IMR-90 (cell line): ENCODE results near the gene C20orf173. TPM values are rescaled to one million over a fixed set of nuclear protein-coding genes. Genes with fewer than 3 reads are reported as not detected.

Experiments used
- ATAC-seq: fragments of 200-7000 bp; cut with Tn5 transposase; 2 replicates; pipeline ENCODE4 v1.9.1; 2020; ENCODE audit warnings: low read depth, mild to moderate bottlenecking, moderate library complexity
- BruUV-seq: library from RNA; stranded (reverse); fragments of 400-500 nt; replicated peaks from 2 replicates; lab custom pipeline; 2021; lab: Mats Ljungman, UMichigan
- CTCF ChIA-PET: fragments of 300-600 bp; formaldehyde crosslinking; extraction: SDS; loops from one replicate; lab custom pipeline; 2021; ENCODE audit warnings: antibody characterized with exemption; lab: Yijun Ruan, JAX
- POLR2A ChIA-PET: fragments of 300-600 bp; sonication (Branson Sonifier 250); formaldehyde crosslinking; loops from one replicate; lab custom pipeline; 2022; ENCODE audit warnings: antibody characterized with exemption; ENCODE audit not compliant: unreplicated experiment; lab: Charles Lee
- DNase-seq: peaks from one replicate; pipeline ENCODE4 v3.0.0; 2013
- H2AFZ ChIP-seq: replicated peaks from 2 replicates; pipeline ENCODE3; 2013; ENCODE audit warnings: low read length, mild to moderate bottlenecking; ENCODE audit not compliant: poor library complexity
- H2AK5ac ChIP-seq: 2 replicates; pipeline ENCODE4 v1.6.1; 2013; ENCODE audit warnings: low read depth, low read length, inconsistent platforms
- H2AK9ac ChIP-seq: replicated peaks from 2 replicates; pipeline ENCODE3; 2013; ENCODE audit warnings: mild to moderate bottlenecking, low read depth, low read length, moderate library complexity; ENCODE audit not compliant: poor library complexity
- H2BK120ac ChIP-seq: 2 replicates; pipeline ENCODE4 v1.6.1; 2013; ENCODE audit warnings: low read depth, low read length, inconsistent platforms
- H2BK15ac ChIP-seq: 3 replicates; pipeline ENCODE4 v1.6.1; 2013; ENCODE audit warnings: low read depth, low read length, inconsistent platforms
- H2BK20ac ChIP-seq: 2 replicates; pipeline ENCODE4 v1.6.1; 2013; ENCODE audit warnings: low read depth, mild to moderate bottlenecking, inconsistent platforms, low read length, moderate library complexity
- H2BK5ac ChIP-seq: 2 replicates; pipeline ENCODE4 v1.6.1; 2013; ENCODE audit warnings: mild to moderate bottlenecking, low read depth, low read length, inconsistent platforms; ENCODE audit not compliant: poor library complexity, severe bottlenecking
- H3K14ac ChIP-seq: replicated peaks from 2 replicates; pipeline ENCODE4 v1.6.1; 2013; ENCODE audit warnings: low read depth, low read length, inconsistent platforms
- H3K18ac ChIP-seq: 2 replicates; pipeline ENCODE4 v1.6.1; 2013; ENCODE audit warnings: low read depth, low read length, control low read depth
- H3K23ac ChIP-seq: 2 replicates; pipeline ENCODE4 v1.6.1; 2013; ENCODE audit warnings: low read depth, low read length, inconsistent platforms
- H3K27ac ChIP-seq: 2 replicates; pipeline ENCODE4 v1.5.1; 2013; ENCODE audit warnings: mild to moderate bottlenecking, control low read depth, low read length; ENCODE audit not compliant: insufficient read depth
- H3K27me3 ChIP-seq: 2 replicates; pipeline ENCODE4 v1.6.1; 2013; ENCODE audit warnings: low read length; ENCODE audit not compliant: control insufficient read depth, insufficient read depth
- H3K36me3 ChIP-seq: 2 replicates; pipeline ENCODE4 v1.6.1; 2013; ENCODE audit warnings: low read length, mixed read lengths; ENCODE audit not compliant: control insufficient read depth, insufficient read depth
- H3K4ac ChIP-seq: 2 replicates; pipeline ENCODE4 v1.6.1; 2013; ENCODE audit warnings: low read depth, low read length, inconsistent platforms
- H3K4me1 ChIP-seq: 2 replicates; pipeline ENCODE4 v1.6.1; 2013; ENCODE audit warnings: low read length, mixed read lengths; ENCODE audit not compliant: control insufficient read depth, insufficient read depth
- H3K4me2 ChIP-seq: 2 replicates; pipeline ENCODE4 v1.6.1; 2013; ENCODE audit warnings: low read depth, mild to moderate bottlenecking, control low read depth, low read length, moderate library complexity
- H3K4me3 ChIP-seq: 2 replicates; pipeline ENCODE4 v1.5.1; 2013; ENCODE audit warnings: low read depth, mild to moderate bottlenecking, control low read depth, low read length, moderate library complexity; ENCODE audit not compliant: insufficient read depth
- H3K56ac ChIP-seq: 2 replicates; pipeline ENCODE4 v1.6.1; 2013; ENCODE audit warnings: low read length, inconsistent platforms; ENCODE audit not compliant: insufficient read depth; ENCODE audit errors: extremely low read depth
- H3K79me1 ChIP-seq, 2 experiments: 2 replicates each; pipeline ENCODE4 v1.6.1; 2013; ENCODE audit warnings: low read length in 2 of 2, inconsistent platforms in 1 of 2, low read depth in 1 of 2
- H3K9ac ChIP-seq: 2 replicates; pipeline ENCODE4 v1.6.1; 2013; ENCODE audit warnings: low read depth, low read length, control low read depth
- H3K9me1 ChIP-seq: 2 replicates; pipeline ENCODE4 v1.6.1; 2013; ENCODE audit warnings: low read length, inconsistent platforms; ENCODE audit not compliant: insufficient read depth
- H3K9me3 ChIP-seq: 2 replicates; pipeline ENCODE4 v1.6.1; 2013; ENCODE audit warnings: low read length; ENCODE audit not compliant: control insufficient read depth, insufficient read depth
- H4K20me1 ChIP-seq: 2 replicates; pipeline ENCODE4 v1.6.1; 2013; ENCODE audit warnings: low read length, inconsistent platforms; ENCODE audit not compliant: insufficient read depth
- H4K5ac ChIP-seq: 2 replicates; pipeline ENCODE4 v1.6.1; 2013; ENCODE audit warnings: mild to moderate bottlenecking, low read depth, low read length, control low read depth
- H4K8ac ChIP-seq, 2 experiments: 2 replicates each; pipeline ENCODE4 v1.6.1; 2013; ENCODE audit warnings: low read depth in 2 of 2, low read length in 2 of 2, control low read depth in 1 of 2, inconsistent platforms in 1 of 2
- H4K91ac ChIP-seq: 2 replicates; pipeline ENCODE4 v1.6.1; 2013; ENCODE audit warnings: low read depth, low read length, inconsistent platforms; ENCODE audit not compliant: insufficient read depth
- BHLHE40 ChIP-seq: fragments of 150-350 bp; IDR thresholded peaks from 2 replicates; pipeline ENCODE4 v1.6.1; 2016; ENCODE audit warnings: mild to moderate bottlenecking, low read depth, low read length
- CEBPB ChIP-seq: IDR thresholded peaks from 2 replicates; pipeline ENCODE4 v1.6.1; 2012; ENCODE audit warnings: low read depth, low read length, improper control_type of control experiment
- CHD1 ChIP-seq: IDR thresholded peaks from 2 replicates; pipeline ENCODE4 v1.6.1; 2012; ENCODE audit warnings: low read depth, low read length, improper control_type of control experiment
- FOS ChIP-seq: fragments of 150-350 bp; IDR thresholded peaks from 2 replicates; pipeline ENCODE4 v1.6.1; 2016; ENCODE audit warnings: low read depth, low read length
- MAFK ChIP-seq: IDR thresholded peaks from 2 replicates; pipeline ENCODE4 v1.6.1; 2012; ENCODE audit warnings: low read depth, low read length, improper control_type of control experiment
- MAZ ChIP-seq: IDR thresholded peaks from 2 replicates; pipeline ENCODE4 v1.6.1; 2012; ENCODE audit warnings: low read depth, mild to moderate bottlenecking, low read length, improper control_type of control experiment, moderate library complexity, borderline replicate concordance
- MXI1 ChIP-seq: IDR thresholded peaks from 2 replicates; pipeline ENCODE4 v1.6.1; 2012; ENCODE audit warnings: low read depth, mild to moderate bottlenecking, low read length, moderate library complexity, borderline replicate concordance
- NFE2L2 ChIP-seq: fragments of 150-350 bp; IDR thresholded peaks from 2 replicates; pipeline ENCODE4 v1.6.1; 2016; ENCODE audit warnings: low read depth, mild to moderate bottlenecking, low read length
- POLR2A ChIP-seq: IDR thresholded peaks from 2 replicates; pipeline ENCODE4 v1.6.1; 2012; ENCODE audit warnings: mild to moderate bottlenecking, low read depth, low read length
- RAD21 ChIP-seq: IDR thresholded peaks from 2 replicates; pipeline ENCODE4 v1.6.1; 2012; ENCODE audit warnings: low read length, improper control_type of control experiment
- RCOR1 ChIP-seq: IDR thresholded peaks from 2 replicates; pipeline ENCODE4 v1.6.1; 2012; ENCODE audit warnings: mild to moderate bottlenecking, low read length, improper control_type of control experiment; ENCODE audit not compliant: insufficient replicate concordance
- RFX5 ChIP-seq: IDR thresholded peaks from 2 replicates; pipeline ENCODE4 v1.8.0; 2012; ENCODE audit warnings: low read depth, mild to moderate bottlenecking, low read length, moderate library complexity
- SMC3 ChIP-seq: fragments of 150-350 bp; IDR thresholded peaks from 2 replicates; pipeline ENCODE4 v1.6.1; 2016; ENCODE audit warnings: low read depth, mild to moderate bottlenecking, antibody characterized with exemption, low read length, moderate library complexity
- USF2 ChIP-seq: fragments of 150-350 bp; IDR thresholded peaks from 2 replicates; pipeline ENCODE4 v1.6.1; 2017; ENCODE audit warnings: mild to moderate bottlenecking, antibody characterized with exemption, low read length, low read depth
- WGBS, 2 experiments: methylation state at CpG; one replicate each; pipeline versions ENCODE4 v1.1.5 to v1.1.7; 2013; ENCODE audit warnings: missing lambda C conversion rate in 2 of 2; ENCODE audit not compliant: insufficient read length in 1 of 2; ENCODE audit errors: extremely low coverage in 2 of 2; 5-methylcytosine and 5-hydroxymethylcytosine counted together
- dilution Hi-C: fragments of 300-500 bp; cut with HindIII; formaldehyde crosslinking; loops from one replicate; pipeline ENCODE4 v1.14.3; 2018; ENCODE audit warnings: low sequenced_read_pairs; ENCODE audit not compliant: unreplicated experiment
- in situ Hi-C: fragments of 300-500 bp; cut with MboI; formaldehyde crosslinking; loops from 3 replicates; pipeline ENCODE4 v1.14.3; 2019; ENCODE audit warnings: low sequenced_read_pairs, inconsistent platforms, mixed read lengths
- intact Hi-C: fragments of 100-400 bp; cut with micrococcal nuclease; formaldehyde crosslinking; loops from 2 replicates; pipeline ENCODE4 v1.10.0; 2022
- polyA plus RNA-seq, 3 experiments: library from polyadenylated mRNA; depleted of rRNA; stranded (reverse); fragments of >200 nt; gene quantifications; 2 replicates each; pipeline ENCODE4 v1.2.3, GENCODE V29; 2012; ENCODE audit warnings: low replicate concordance in 1 of 3
- total RNA-seq: library from RNA; depleted of rRNA; stranded (reverse); fragments of >200 nt; gene quantifications from 2 replicates; pipeline ENCODE4 v1.2.3, GENCODE V29; 2012
- TF ChIP-seq, protein P1 (sequence below): conservative IDR thresholded peaks from 2 replicates; pipeline ENCODE4 v1.5.1; 2012; ENCODE audit warnings: mild to moderate bottlenecking, low read depth, low read length, improper control_type of control experiment
- TF ChIP-seq, protein P2 (sequence below): fragments of 150-350 bp; IDR thresholded peaks from 2 replicates; pipeline ENCODE4 v1.6.1; 2016; ENCODE audit warnings: low read depth, mild to moderate bottlenecking, low read length, moderate library complexity, borderline replicate concordance

C20orf173 gene
- total and polyA plus RNA-seq, 2 of the 4 experiments (the other 2 are of a cell fraction): not detected

- H2BK5ac ChIP-seq: no peak overlapping the region
- no peak overlapping the region for H3K23ac ChIP-seq
- ATAC-seq: peak; percentile 69
- H2AK5ac ChIP-seq: no peak overlapping the region
- no peaks in the 10 kb centered on the region for H3K9me1 ChIP-seq
- no peak overlapping the region for H3K18ac ChIP-seq
- H3K4me2 ChIP-seq: no peak overlapping the region
- no peak overlapping the region for H3K56ac ChIP-seq
- intact Hi-C loops: no loop called here
- no peaks in the 10 kb centered on the region for H3K9me3 ChIP-seq
- dilution Hi-C loops: no loop called here
- H2AK9ac ChIP-seq: peak overlapping the region; percentile 13
- H3K36me3 ChIP-seq: no peaks in the 10 kb centered on the region
- no peak overlapping the region for H2BK20ac ChIP-seq
- no peak overlapping the region for H4K91ac ChIP-seq
- in situ Hi-C loops: loop anchor here (25.0 kb wide), 1 partner anchor 389 kb away; no protein-coding TSS in a partner anchor
- no peak overlapping the region for H2BK15ac ChIP-seq
- WGBS, 2 experiments: 57% methylated on average over 1 of the region's 6 CpGs; no CpG with 5 or more reads in 1 of the 2 experiments
- ChIA-PET CTCF (no interaction called here), POLR2A (no interaction called here)
- H3K4me1 ChIP-seq: no peaks in the 10 kb centered on the region
- no peak overlapping the region for H4K8ac ChIP-seq
- H4K5ac ChIP-seq: no peak overlapping the region
- no peak overlapping the region for H2BK120ac ChIP-seq
- H2AFZ ChIP-seq: peak overlapping the region; percentile 63
- no peak overlapping the region for H3K27ac ChIP-seq
- no peak overlapping the region for H3K4me3 ChIP-seq
- no peak overlapping the region for H3K14ac ChIP-seq
- BruUV-seq: no TSS peak
- no peaks in the 10 kb centered on the region for H3K79me1 ChIP-seq
- TF ChIP-seq USF2: no peak
- no peak for TF ChIP-seq NFE2L2
- TF ChIP-seq, protein P1, sequence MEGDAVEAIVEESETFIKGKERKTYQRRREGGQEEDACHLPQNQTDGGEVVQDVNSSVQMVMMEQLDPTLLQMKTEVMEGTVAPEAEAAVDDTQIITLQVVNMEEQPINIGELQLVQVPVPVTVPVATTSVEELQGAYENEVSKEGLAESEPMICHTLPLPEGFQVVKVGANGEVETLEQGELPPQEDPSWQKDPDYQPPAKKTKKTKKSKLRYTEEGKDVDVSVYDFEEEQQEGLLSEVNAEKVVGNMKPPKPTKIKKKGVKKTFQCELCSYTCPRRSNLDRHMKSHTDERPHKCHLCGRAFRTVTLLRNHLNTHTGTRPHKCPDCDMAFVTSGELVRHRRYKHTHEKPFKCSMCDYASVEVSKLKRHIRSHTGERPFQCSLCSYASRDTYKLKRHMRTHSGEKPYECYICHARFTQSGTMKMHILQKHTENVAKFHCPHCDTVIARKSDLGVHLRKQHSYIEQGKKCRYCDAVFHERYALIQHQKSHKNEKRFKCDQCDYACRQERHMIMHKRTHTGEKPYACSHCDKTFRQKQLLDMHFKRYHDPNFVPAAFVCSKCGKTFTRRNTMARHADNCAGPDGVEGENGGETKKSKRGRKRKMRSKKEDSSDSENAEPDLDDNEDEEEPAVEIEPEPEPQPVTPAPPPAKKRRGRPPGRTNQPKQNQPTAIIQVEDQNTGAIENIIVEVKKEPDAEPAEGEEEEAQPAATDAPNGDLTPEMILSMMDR: 0 out of 2 replicates have a peak, but pooled peaks have one; percentile 25
- no peak for TF ChIP-seq MAFK
- TF ChIP-seq RCOR1: no peak
- no peak for TF ChIP-seq MXI1
- TF ChIP-seq SMC3: 0 out of 2 replicates have a peak, but pooled peaks have one; percentile 16
- no peak for TF ChIP-seq POLR2A
- TF ChIP-seq CEBPB: no peak
- TF ChIP-seq MAZ: no peak
- no peak for TF ChIP-seq RFX5
- no peak for TF ChIP-seq CHD1
- no peak for TF ChIP-seq BHLHE40
- no peak for TF ChIP-seq FOS
- TF ChIP-seq RAD21: peak; percentile 15; the same call in 1 of the 2 replicates
- TF ChIP-seq, protein P2, sequence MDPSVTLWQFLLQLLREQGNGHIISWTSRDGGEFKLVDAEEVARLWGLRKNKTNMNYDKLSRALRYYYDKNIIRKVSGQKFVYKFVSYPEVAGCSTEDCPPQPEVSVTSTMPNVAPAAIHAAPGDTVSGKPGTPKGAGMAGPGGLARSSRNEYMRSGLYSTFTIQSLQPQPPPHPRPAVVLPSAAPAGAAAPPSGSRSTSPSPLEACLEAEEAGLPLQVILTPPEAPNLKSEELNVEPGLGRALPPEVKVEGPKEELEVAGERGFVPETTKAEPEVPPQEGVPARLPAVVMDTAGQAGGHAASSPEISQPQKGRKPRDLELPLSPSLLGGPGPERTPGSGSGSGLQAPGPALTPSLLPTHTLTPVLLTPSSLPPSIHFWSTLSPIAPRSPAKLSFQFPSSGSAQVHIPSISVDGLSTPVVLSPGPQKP: no peak
- H3K27me3 ChIP-seq: peaks cover 2% of the 10 kb centered on the region; the same call in 1 of the 2 replicates
- no peak overlapping the region for H3K9ac ChIP-seq
- DNase-seq: no peak
- no peak overlapping the region for H3K4ac ChIP-seq
- H4K20me1 ChIP-seq: no peaks in the 10 kb centered on the region
Measured at GRCh38 chr20:35523298-35523888, 6.1 kb downstream of the C20orf173 start.
